AG09309 (cell line): Measurements from ENCODE around the gene MPZL1.
A peak's percentile ranks its signal among the peaks of the same experiment; 100 is the strongest.

Experiments used
- DNase-seq: peaks from one replicate; pipeline ENCODE4 v3.0.0-alpha.2; 2010; ENCODE audit warnings: low read depth
- H3K4me3 ChIP-seq: 2 replicates; pipeline ENCODE4 v1.5.1; 2011; ENCODE audit warnings: mild to moderate bottlenecking, low read depth, low read length, moderate library complexity; ENCODE audit not compliant: control insufficient read depth
- CTCF ChIP-seq: IDR thresholded peaks from 2 replicates; pipeline ENCODE4 v1.5.1; 2011; ENCODE audit warnings: mild to moderate bottlenecking, low read depth, low read length, inconsistent platforms; ENCODE audit not compliant: insufficient read depth, control insufficient read depth; ENCODE audit errors: missing control alignments

MPZL1 gene

GRCh38 chr1:167722152-167722869 is 529 bp downstream of the MPZL1 start:
- peak overlapping the region; percentile 78 for H3K4me3 ChIP-seq
- no peak for TF ChIP-seq CTCF
- DNase-seq, result no peak

- H3K4me3 ChIP-seq, result peak overlapping the region; percentile 78
- no peak for DNase-seq
- no peak for TF ChIP-seq CTCF
Measured at GRCh38 chr1:167722870-167723251, 1.1 kb downstream of the MPZL1 start.

- no peak for TF ChIP-seq CTCF
- peak overlapping the region; percentile 78 for H3K4me3 ChIP-seq
- DNase-seq, result no peak
Measured at GRCh38 chr1:167723707-167724323, 2.0 kb downstream of the MPZL1 start.

GRCh38 chr1:167726008-167726407 is 4.2 kb downstream of the MPZL1 start:
- H3K4me3 ChIP-seq, result no peak overlapping the region
- DNase-seq, result no peak
- TF ChIP-seq CTCF, result no peak

GRCh38 chr1:167728818-167729410 is 7.1 kb downstream of the MPZL1 start:
- no peak overlapping the region for H3K4me3 ChIP-seq
- TF ChIP-seq CTCF, result no peak
- DNase-seq, result no peak

GRCh38 chr1:167734227-167734626 is 12.4 kb downstream of the MPZL1 start:
- DNase-seq, result no peak
- H3K4me3 ChIP-seq, result no peak overlapping the region
- TF ChIP-seq CTCF, result no peak
